ENCODE data around the gene NSD2. TPM values are rescaled to one million over a fixed set of nuclear protein-coding genes. Genes with fewer than 3 reads are reported as not detected.
"Not testable (repeated sequence)": the region's sequence is repeated elsewhere in the genome, so short reads cannot be mapped to it uniquely, and the experiment has no call there.

Gene NSD2
- total and polyA plus RNA-seq, 9 of the 15 experiments (the other 6 are each of a cell fraction or from before 2014, with no cell fraction given) = 6.4 to 126 (median 58.8) TPM

- TF ChIP-seq AFF1 (IDR thresholded peaks at IDR 0.05; ENCODE audit: low read depth in 1 of 2, partially characterized antibody in 2 of 2) = no peak
- TF ChIP-seq ZNF408 (CRISPR knock-in tag; IDR thresholded peaks at IDR 0.05; ENCODE audit: low read depth) = no peak
- TF ChIP-seq KAT8 (IDR thresholded peaks at IDR 0.05; ENCODE audit: low read depth) = no peak
- TF ChIP-seq CC2D1A (IDR thresholded peaks at IDR 0.05) = 0 out of 2 replicates have a peak, but pooled peaks have one; percentile 44
- peak; percentile 40; the same call in 1 of the 2 replicates for TF ChIP-seq REST (IDR thresholded peaks at IDR 0.05; ENCODE audit: borderline replicate concordance)
- TF ChIP-seq REST (CRISPR knock-in tag; IDR thresholded peaks at IDR 0.05; ENCODE audit: low read depth) = no peak
Observed at GRCh38 chr4:1910643-1911042, 39.5 kb downstream of the NSD2 start (continued).

- H2AFZ ChIP-seq (ENCODE audit: low read depth, low read length); POLR2A ChIA-PET; H3K4me3 ChIP-seq; H3K9ac ChIP-seq (ENCODE audit: insufficient read depth in 1 of 2, low read depth in 2 of 2, low read length in 2 of 2); DNase-seq (ENCODE audit: extremely low read depth in 1 of 4, low spot score in 3 of 4); H3K4me2 ChIP-seq (ENCODE audit: insufficient read depth, low read length); H3K27me3 ChIP-seq (ENCODE audit: control insufficient read depth in 2 of 2, insufficient read depth in 2 of 2, low read length in 2 of 2); H3K9me3 ChIP-seq (replicated peaks; ENCODE audit: control insufficient read depth, insufficient read depth, low read depth, low read length); ATAC-seq; FAIRE-seq; BruUV-seq (replicated peaks); in situ Hi-C loops (cut with MboI); H3K27ac ChIP-seq (ENCODE audit: extremely low read depth, low read depth, low read length); H3K9me1 ChIP-seq (ENCODE audit: control insufficient read depth, insufficient read depth, low read length): not testable (repeated sequence)
- CTCF ChIA-PET (ENCODE audit: low intra/inter-chr PET ratio) = interaction anchor here (0.6 to 1.4 kb wide), 4 partner anchors 76 to 168 kb away, joined by 3 to 6 read pairs (median 4); no protein-coding TSS in a partner anchor
- intact Hi-C loops (cut with micrococcal nuclease) = loop anchor here (5.0 to 10.0 kb wide), 2 partner anchors 99 to 273 kb away; no protein-coding TSS in a partner anchor
- Histone ChIP-seq H3K36me3 (ENCODE audit: control insufficient read depth, insufficient read depth, low read length) (peaks cover 78% of the 10 kb centered on the region), H3K79me2 (ENCODE audit: control insufficient read depth, insufficient read depth, low read length) (peaks cover 89% of the 10 kb centered on the region), H3K4me1 (replicated peaks in 1 of 2; ENCODE audit: control insufficient read depth in 2 of 2, insufficient read depth in 2 of 2, low read length in 2 of 2) (peaks cover 5 to 15% of the 10 kb centered on the region in 2 experiments; a peak in 3 of 5 replicates), H4K20me1 (replicated peaks; ENCODE audit: control insufficient read depth, insufficient read depth, low read length) (peaks cover 16% of the 10 kb centered on the region)
- 77% methylated on average over 4 of the region's 9 CpGs for WGBS (ENCODE audit: insufficient coverage, low coverage, missing lambda C conversion rate)
Observed at GRCh38 chr4:1911316-1911715, 40.1 kb downstream of the NSD2 start.

All from K562 (cell line).